A549 (cell line): Measurements from ENCODE around the gene KIF4A. TPM values are rescaled to one million over a fixed set of nuclear protein-coding genes. Genes with fewer than 3 reads are reported as not detected.

Experiments used
- ATAC-seq, 2 experiments: fragments of 200-7000 bp in 1 of 2; fragments of >200 bp in 1 of 2; cut with Nextera tagmentation in 1 of 2; cut with Tn5 transposase in 1 of 2; 3 replicates each; pipeline versions ENCODE4 v1.8.0 to v1.9.1; 2018 to 2020; ENCODE audit warnings: mild to moderate bottlenecking in 1 of 2, moderate library complexity in 1 of 2
- CTCF ChIA-PET: fragments of 300-600 bp; sonication (Branson Sonifier 250); formaldehyde crosslinking; extraction: SDS; loops from one replicate; lab custom pipeline; 2021; ENCODE audit warnings: antibody characterized with exemption, inconsistent platforms; lab: Yijun Ruan, JAX
- POLR2A ChIA-PET: fragments of 350-600 bp; formaldehyde crosslinking; extraction: SDS; loops from one replicate; lab custom pipeline; 2021; ENCODE audit warnings: antibody characterized with exemption, inconsistent platforms; lab: Yijun Ruan, JAX
- DNase-seq, 2 experiments: peaks; one replicate each; pipeline versions ENCODE4 v3.0.0 to v3.0.0-alpha.2; 2011 to 2016; ENCODE audit warnings: low read depth in 1 of 2, low spot score in 1 of 2
- FAIRE-seq: peaks from 2 replicates; lab custom pipeline; 2011; peaks lifted over from hg19 to GRCh38; lab: Jason Lieb, UNC
- H3K27ac ChIP-seq, 2 experiments: fragments of >200 bp; sonication (Bioruptor Twin); formaldehyde crosslinking; 3 replicates each; pipeline ENCODE4 v1.5.1; 2016 to 2017
- H3K4me1 ChIP-seq: fragments of >200 bp; sonication (Bioruptor Twin); formaldehyde crosslinking; 3 replicates; pipeline ENCODE4 v1.6.1; 2016
- H3K4me2 ChIP-seq: fragments of >200 bp; sonication (Bioruptor Twin); formaldehyde crosslinking; 3 replicates; pipeline ENCODE4 v1.6.1; 2016
- H3K4me3 ChIP-seq: fragments of >200 bp; sonication (Bioruptor Twin); formaldehyde crosslinking; 3 replicates; pipeline ENCODE4 v1.5.1; 2016
- H3K9me3 ChIP-seq: fragments of >200 bp; sonication (Bioruptor Twin); formaldehyde crosslinking; 3 replicates; pipeline ENCODE4 v1.6.1; 2016
- CBX2 ChIP-seq: fragments of 200-600 bp; sonication (generic); IDR thresholded peaks from 2 replicates; pipeline ENCODE4 v1.6.1; 2016; ENCODE audit warnings: low read depth, mild to moderate bottlenecking, borderline replicate concordance
- CHD2 ChIP-seq: fragments of 150-350 bp; IDR thresholded peaks from 2 replicates; pipeline ENCODE4 v1.6.1; 2014; ENCODE audit warnings: low read length; ENCODE audit not compliant: partially characterized antibody
- CHD4 ChIP-seq: fragments of 200-600 bp; sonication (generic); IDR thresholded peaks from 2 replicates; pipeline ENCODE4 v1.6.1; 2016; ENCODE audit warnings: antibody characterized with exemption, mild to moderate bottlenecking, borderline replicate concordance
- EHF ChIP-seq: fragments of 250-450 bp; sonication (Bioruptor Pico); IDR thresholded peaks from 2 replicates; pipeline ENCODE4 v1.5.0; 2020; ENCODE audit warnings: mild to moderate bottlenecking
- EHMT2 ChIP-seq: fragments of 200-600 bp; sonication (generic); IDR thresholded peaks from 2 replicates; pipeline ENCODE4 v1.6.1; 2016; ENCODE audit warnings: antibody characterized with exemption, low read depth, mild to moderate bottlenecking, moderate library complexity
- ESRRA ChIP-seq: fragments of 150-350 bp; IDR thresholded peaks from 2 replicates; pipeline ENCODE4 v1.6.1; 2014; ENCODE audit warnings: mild to moderate bottlenecking, low read length, borderline replicate concordance
- HDAC2 ChIP-seq: fragments of 200-600 bp; sonication (generic); IDR thresholded peaks from 2 replicates; pipeline ENCODE4 v1.6.1; 2016
- HES2 ChIP-seq: fragments of >200 bp; sonication (Bioruptor Twin); formaldehyde crosslinking; IDR thresholded peaks from 2 replicates; pipeline ENCODE4 v1.6.1; 2016
- JUN ChIP-seq, 2 experiments: fragments of >200 bp; sonication (Bioruptor Twin); formaldehyde crosslinking; IDR thresholded peaks; 2 replicates in 1 of 2; 3 replicates in 1 of 2; pipeline ENCODE4 v1.6.1; 2016 to 2017
- JUNB ChIP-seq: fragments of >200 bp; sonication (Bioruptor Twin); formaldehyde crosslinking; IDR thresholded peaks from 2 replicates; pipeline ENCODE4 v1.6.1; 2016
- MAFK ChIP-seq: fragments of 450-650 bp; IDR thresholded peaks from 2 replicates; pipeline ENCODE4 v1.6.1; 2014; ENCODE audit not compliant: partially characterized antibody
- PBX3 ChIP-seq: IDR thresholded peaks from 2 replicates; pipeline ENCODE4 v1.6.1; 2012
- PHF8 ChIP-seq: fragments of 200-600 bp; sonication (generic); IDR thresholded peaks from 2 replicates; pipeline ENCODE4 v1.6.1; 2016; ENCODE audit warnings: low read depth, mild to moderate bottlenecking, antibody characterized with exemption, moderate library complexity, borderline replicate concordance
- POLR2AphosphoS2 ChIP-seq: conservative IDR thresholded peaks from 2 replicates; pipeline ENCODE4 v1.6.1; 2012; ENCODE audit warnings: low read length, improper control_type of control experiment, inconsistent platforms
- RARB ChIP-seq: fragments of 250-450 bp; sonication (Bioruptor Pico); IDR thresholded peaks from 2 replicates; pipeline ENCODE4 v1.8.0; 2021; ENCODE audit warnings: mild to moderate bottlenecking, moderate library complexity
- REST ChIP-seq: fragments of 200-600 bp; sonication (generic); IDR thresholded peaks from 2 replicates; pipeline ENCODE4 v1.6.1; 2016; ENCODE audit warnings: antibody characterized with exemption, mild to moderate bottlenecking, moderate library complexity
- SMC3 ChIP-seq: fragments of >200 bp; sonication (Bioruptor Twin); formaldehyde crosslinking; IDR thresholded peaks from 3 replicates; pipeline ENCODE4 v1.6.1; 2018; ENCODE audit warnings: inconsistent platforms
- TFCP2L1 ChIP-seq: fragments of 250-450 bp; sonication (Bioruptor Pico); IDR thresholded peaks from 2 replicates; pipeline ENCODE4 v1.5.0; 2021; ENCODE audit warnings: mild to moderate bottlenecking
- ZC3H11A ChIP-seq: fragments of 450-650 bp; IDR thresholded peaks from 2 replicates; pipeline ENCODE4 v1.6.1; 2014; ENCODE audit warnings: antibody characterized with exemption, mild to moderate bottlenecking
- ZSCAN20 ChIP-seq: fragments of 250-450 bp; sonication (Bioruptor Pico); IDR thresholded peaks from 2 replicates; pipeline ENCODE4 v1.8.0; 2022; ENCODE audit warnings: mild to moderate bottlenecking, moderate library complexity
- WGBS: methylation state at CpG from one replicate; pipeline ENCODE4 v1.1.6; 2017; ENCODE audit errors: missing lambda C conversion rate; 5-methylcytosine and 5-hydroxymethylcytosine counted together
- polyA plus RNA-seq, 4 experiments: library from polyadenylated mRNA; depleted of rRNA in 3 of 4; stranded (reverse); fragments of >200 nt; fragmentation: RNase III in 1 of 4; extraction: RNeasy Plus Mini Kit Qiagen cat#74134 plus additional on column Dnase treatment in 1 of 4; gene quantifications; 2 replicates in 3 of 4; 3 replicates in 1 of 4; pipeline ENCODE4 v1.2.3, GENCODE V29; 2011 to 2017
- TF ChIP-seq, protein P1 (sequence below): fragments of 250-450 bp; sonication (Bioruptor Pico); IDR thresholded peaks from 2 replicates; pipeline ENCODE4 v1.5.0; 2020; ENCODE audit warnings: low read depth, mild to moderate bottlenecking, moderate library complexity
- TF ChIP-seq, protein P2 (sequence below): fragments of 450-650 bp; IDR thresholded peaks from 2 replicates; pipeline ENCODE4 v1.6.1; 2014; ENCODE audit warnings: antibody characterized with exemption

KIF4A gene
- polyA plus RNA-seq, 2 of the 4 experiments (the other 2 are of a cell fraction): 27.9 to 46.6 TPM

- TF ChIP-seq, protein P1, sequence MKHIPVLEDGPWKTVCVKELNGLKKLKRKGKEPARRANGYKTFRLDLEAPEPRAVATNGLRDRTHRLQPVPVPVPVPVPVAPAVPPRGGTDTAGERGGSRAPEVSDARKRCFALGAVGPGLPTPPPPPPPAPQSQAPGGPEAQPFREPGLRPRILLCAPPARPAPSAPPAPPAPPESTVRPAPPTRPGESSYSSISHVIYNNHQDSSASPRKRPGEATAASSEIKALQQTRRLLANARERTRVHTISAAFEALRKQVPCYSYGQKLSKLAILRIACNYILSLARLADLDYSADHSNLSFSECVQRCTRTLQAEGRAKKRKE (CRISPR knock-in tag): no peak
- TF ChIP-seq HDAC2 (no peak), REST (no peak), SMC3 (peak; percentile 73), MAFK (no peak), RARB (CRISPR knock-in tag) (no peak), POLR2AphosphoS2 (no peak), TFCP2L1 (CRISPR knock-in tag) (no peak), CHD4 (no peak), HES2 (no peak)
- TF ChIP-seq, all 56 proteins: peak for 3
These were observed 164.8 kb downstream of the KIF4A start (continued) for GRCh38 chrX:70454441-70455365.

DNA sequence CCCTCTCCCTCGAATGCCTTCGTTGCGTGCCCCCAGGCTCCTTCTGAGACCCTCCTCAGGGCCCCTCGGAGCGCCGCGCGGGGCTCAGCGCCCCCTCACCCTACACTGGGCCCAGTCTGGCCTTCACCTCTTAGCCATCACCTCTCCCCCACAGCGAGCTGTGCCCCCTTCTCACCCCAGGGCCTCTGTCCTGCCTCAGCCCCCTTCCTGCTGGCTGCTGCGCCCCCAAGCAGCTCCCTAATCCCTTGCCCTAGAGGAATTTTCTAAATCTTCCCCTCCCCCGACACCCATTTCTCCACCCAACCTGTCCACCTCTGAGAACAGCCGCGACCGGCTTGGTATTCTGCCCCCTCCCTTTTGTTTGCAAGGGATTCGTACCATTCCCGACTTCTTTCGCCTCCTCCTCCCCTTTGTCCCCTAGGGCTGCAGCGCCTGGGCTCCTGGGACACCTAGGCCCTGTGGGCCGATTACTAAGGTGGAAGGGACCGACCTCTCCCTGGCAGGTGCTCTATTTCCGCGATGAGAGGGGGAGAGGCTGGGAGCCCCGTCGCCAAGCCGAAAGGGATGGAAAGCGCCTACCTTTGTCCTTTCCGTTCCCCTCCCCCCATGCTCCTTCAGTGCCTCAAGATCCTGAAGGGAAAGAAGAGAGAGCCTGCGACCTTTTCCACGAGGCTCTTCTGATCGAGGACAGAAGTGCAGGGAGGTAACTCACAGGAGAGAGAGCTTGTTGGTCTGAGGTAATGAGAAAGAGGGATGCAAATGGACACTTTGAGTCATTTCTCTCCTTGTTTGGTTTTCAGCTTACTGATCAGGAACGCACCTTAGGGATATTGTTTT is 165.7 kb downstream of the KIF4A start:
- H3K4me3 ChIP-seq: peak overlapping the region; percentile 40
- POLR2A ChIA-PET: no interaction called here
- 0 out of 3 replicates have a peak, but pooled peaks cover 3% of the 10 kb centered on the region for H3K4me1 ChIP-seq
- no peaks in the 10 kb centered on the region for H3K9me3 ChIP-seq
- no peak for DNase-seq
- TF ChIP-seq CBX2 (no peak), ZC3H11A (no peak), ESRRA (no peak), PHF8 (no peak), PBX3 (no peak), JUNB (no peak), EHMT2 (no peak), HDAC2 (no peak), JUN (IDR thresholded peaks at IDR 0.05) (no peak), ZSCAN20 (no peak), CHD4 (no peak), EHF (CRISPR knock-in tag) (no peak), TFCP2L1 (CRISPR knock-in tag) (no peak), CHD2 (no peak)
- TF ChIP-seq, protein P2, sequence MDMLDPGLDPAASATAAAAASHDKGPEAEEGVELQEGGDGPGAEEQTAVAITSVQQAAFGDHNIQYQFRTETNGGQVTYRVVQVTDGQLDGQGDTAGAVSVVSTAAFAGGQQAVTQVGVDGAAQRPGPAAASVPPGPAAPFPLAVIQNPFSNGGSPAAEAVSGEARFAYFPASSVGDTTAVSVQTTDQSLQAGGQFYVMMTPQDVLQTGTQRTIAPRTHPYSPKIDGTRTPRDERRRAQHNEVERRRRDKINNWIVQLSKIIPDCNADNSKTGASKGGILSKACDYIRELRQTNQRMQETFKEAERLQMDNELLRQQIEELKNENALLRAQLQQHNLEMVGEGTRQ: no peak
- TF ChIP-seq, protein P1 (CRISPR knock-in tag): no peak
- WGBS: 92% methylated on average over 31 of the region's 32 CpGs
- H3K27ac ChIP-seq: peak overlapping the region; percentile 49 to 75; a peak in 5 of 6 replicates
- no peak for FAIRE-seq
- peak overlapping the region; percentile 85 for H3K4me2 ChIP-seq
- CTCF ChIA-PET: interaction anchor here (0.5 to 4.7 kb wide), 8 partner anchors 7 to 1921 kb away, joined by 3 to 29 read pairs (median 4); partner anchors contain the start of gene DLG3
- no peak for ATAC-seq
